Keratinocyte (primary cell): ENCODE data around the gene TEX51. TPM values are rescaled to one million over a fixed set of nuclear protein-coding genes. Genes with fewer than 3 reads are reported as not detected.

Experiments used
- DNase-seq: peaks from one replicate; pipeline ENCODE4 v3.0.0-alpha.2; 2011; ENCODE audit warnings: low read depth, missing footprints, low spot score
- FAIRE-seq: peaks from 2 replicates; lab custom pipeline; 2011; peaks lifted over from hg19 to GRCh38; lab: Jason Lieb, UNC
- H2AFZ ChIP-seq: 2 replicates; pipeline ENCODE4 v1.6.0; 2012; ENCODE audit warnings: low read length, control low read depth, inconsistent platforms; ENCODE audit not compliant: control insufficient read depth
- H3K27ac ChIP-seq: 2 replicates; pipeline ENCODE4 v1.5.1; 2011; ENCODE audit warnings: low read length; ENCODE audit not compliant: control insufficient read depth, insufficient read depth
- H3K27me3 ChIP-seq: 3 replicates; pipeline ENCODE4 v1.6.0; 2011; ENCODE audit warnings: low read length; ENCODE audit not compliant: control insufficient read depth, insufficient read depth; ENCODE audit errors: extremely low read depth
- H3K36me3 ChIP-seq, 2 experiments: 2 replicates in 1 of 2; 3 replicates in 1 of 2; pipeline ENCODE4 v1.5.1; 2011; ENCODE audit warnings: low read length in 2 of 2, mild to moderate bottlenecking in 1 of 2; ENCODE audit not compliant: control insufficient read depth in 2 of 2, insufficient read depth in 2 of 2; ENCODE audit errors: extremely low read depth in 1 of 2
- H3K4me1 ChIP-seq: 3 replicates; pipeline ENCODE4 v1.5.1; 2011; ENCODE audit warnings: low read length; ENCODE audit not compliant: control insufficient read depth, insufficient read depth; ENCODE audit errors: extremely low read depth
- H3K4me2 ChIP-seq: 3 replicates; pipeline ENCODE4 v1.6.0; 2011; ENCODE audit warnings: low read depth, low read length; ENCODE audit not compliant: control insufficient read depth, insufficient read depth; ENCODE audit errors: extremely low read depth
- H3K4me3 ChIP-seq, 3 experiments: fragments of 200-600 bp in 1 of 3; sonication (generic) in 1 of 3; 2 replicates in 2 of 3; 3 replicates in 1 of 3; pipeline ENCODE4 v1.5.1; 2011 to 2016; ENCODE audit warnings: low read length in 3 of 3, mild to moderate bottlenecking in 3 of 3, control low read depth in 2 of 3, inconsistent platforms in 1 of 3, low read depth in 1 of 3, mixed read lengths in 1 of 3, mixed run types in 1 of 3, moderate library complexity in 1 of 3; ENCODE audit not compliant: control insufficient read depth in 2 of 3, insufficient read depth in 2 of 3; ENCODE audit errors: extremely low read depth in 1 of 3
- H3K79me2 ChIP-seq: 2 replicates; pipeline ENCODE4 v1.6.0; 2012; ENCODE audit warnings: low read length; ENCODE audit not compliant: control insufficient read depth, insufficient read depth
- H3K9ac ChIP-seq: 3 replicates; pipeline ENCODE4 v1.6.0; 2011; ENCODE audit warnings: low read length; ENCODE audit not compliant: control insufficient read depth, insufficient read depth; ENCODE audit errors: extremely low read depth
- H3K9me1 ChIP-seq: 3 replicates; pipeline ENCODE4 v1.6.0; 2011; ENCODE audit warnings: low read length; ENCODE audit not compliant: control insufficient read depth, insufficient read depth; ENCODE audit errors: extremely low read depth
- H3K9me3 ChIP-seq: 2 replicates; pipeline ENCODE4 v1.5.1; 2012; ENCODE audit warnings: low read depth, low read length; ENCODE audit not compliant: control insufficient read depth
- H4K20me1 ChIP-seq: 3 replicates; pipeline ENCODE4 v1.6.0; 2011; ENCODE audit warnings: low read length; ENCODE audit not compliant: control insufficient read depth, insufficient read depth; ENCODE audit errors: extremely low read depth
- EZH2 ChIP-seq: IDR thresholded peaks from one replicate; pipeline ENCODE4 v1.6.1; 2012; ENCODE audit warnings: inconsistent platforms, mild to moderate bottlenecking, low read length, moderate library complexity
- dilution Hi-C: fragments of 300-500 bp; cut with MboI; formaldehyde crosslinking; loops from one replicate; pipeline ENCODE4 v1.7.0; 2020; ENCODE audit warnings: low sequenced_read_pairs; ENCODE audit not compliant: extremely low pct_ligation_motif_present
- polyA plus RNA-seq, 5 experiments: library from polyadenylated mRNA; depleted of rRNA in 3 of 5; stranded (reverse) in 3 of 5; stranded (forward) in 1 of 5; unstranded in 1 of 5; fragments of >200 nt; gene quantifications; 1 replicate in 1 of 5; 2 replicates in 3 of 5; 3 replicates in 1 of 5; pipeline versions ENCODE4 v1.2.1 to v1.2.3, GENCODE V29; 2011 to 2012; ENCODE audit warnings: missing spikeins in 2 of 5, low read depth in 1 of 5, low replicate concordance in 1 of 5
- TF ChIP-seq, protein P1 (sequence below), 3 experiments: IDR thresholded peaks in 1 of 3; conservative IDR thresholded peaks in 1 of 3; optimal IDR thresholded peaks in 1 of 3; 2 replicates in 2 of 3; 3 replicates in 1 of 3; pipeline versions ENCODE3 to v1.5.1; 2011; ENCODE audit warnings: low read length in 3 of 3, mild to moderate bottlenecking in 3 of 3, moderate library complexity in 2 of 3, control low read depth in 1 of 3, inconsistent platforms in 1 of 3; ENCODE audit not compliant: insufficient read depth in 2 of 3; ENCODE audit errors: extremely low read depth in 1 of 3

TEX51 gene
- polyA plus RNA-seq, 1 donor (not counting 4 experiments of a cell fraction or from before 2014, with no cell fraction given) = not detected

DNA sequence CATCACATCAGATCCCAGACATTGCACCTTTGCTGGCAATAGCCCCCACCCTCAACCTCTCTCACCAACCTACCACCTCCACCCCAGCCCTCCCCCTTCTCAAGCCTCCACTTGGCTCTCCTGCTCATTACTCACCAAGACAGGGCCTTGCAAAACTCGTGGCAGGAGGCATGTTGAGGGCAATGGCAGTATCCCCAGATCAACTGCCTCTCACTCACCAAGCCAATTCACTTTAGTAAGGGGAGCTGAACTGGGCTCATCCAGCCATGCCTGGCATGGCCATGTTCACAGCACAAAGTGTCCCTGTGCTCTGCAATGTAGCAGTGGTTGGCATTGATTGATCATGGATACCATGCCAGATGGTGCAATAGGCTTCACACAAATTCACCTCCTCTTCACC is 46.3 kb upstream of the TEX51 start:
- TF ChIP-seq, protein P1, sequence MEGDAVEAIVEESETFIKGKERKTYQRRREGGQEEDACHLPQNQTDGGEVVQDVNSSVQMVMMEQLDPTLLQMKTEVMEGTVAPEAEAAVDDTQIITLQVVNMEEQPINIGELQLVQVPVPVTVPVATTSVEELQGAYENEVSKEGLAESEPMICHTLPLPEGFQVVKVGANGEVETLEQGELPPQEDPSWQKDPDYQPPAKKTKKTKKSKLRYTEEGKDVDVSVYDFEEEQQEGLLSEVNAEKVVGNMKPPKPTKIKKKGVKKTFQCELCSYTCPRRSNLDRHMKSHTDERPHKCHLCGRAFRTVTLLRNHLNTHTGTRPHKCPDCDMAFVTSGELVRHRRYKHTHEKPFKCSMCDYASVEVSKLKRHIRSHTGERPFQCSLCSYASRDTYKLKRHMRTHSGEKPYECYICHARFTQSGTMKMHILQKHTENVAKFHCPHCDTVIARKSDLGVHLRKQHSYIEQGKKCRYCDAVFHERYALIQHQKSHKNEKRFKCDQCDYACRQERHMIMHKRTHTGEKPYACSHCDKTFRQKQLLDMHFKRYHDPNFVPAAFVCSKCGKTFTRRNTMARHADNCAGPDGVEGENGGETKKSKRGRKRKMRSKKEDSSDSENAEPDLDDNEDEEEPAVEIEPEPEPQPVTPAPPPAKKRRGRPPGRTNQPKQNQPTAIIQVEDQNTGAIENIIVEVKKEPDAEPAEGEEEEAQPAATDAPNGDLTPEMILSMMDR (optimal IDR thresholded peaks at IDR 0.05 in 1 of 3, IDR thresholded peaks at IDR 0.05 in 1 of 3, conservative IDR thresholded peaks at IDR 0.05 in 1 of 3; ENCODE audit: extremely low read depth in 1 of 3, insufficient read depth in 2 of 3, low read length in 3 of 3) = no peak
- TF ChIP-seq EZH2 = no peak
- no peak for DNase-seq
- Histone ChIP-seq H3K9me3 (no peaks in the 10 kb centered on the region), H4K20me1 (no peaks in the 10 kb centered on the region), H2AFZ (no peak overlapping the region), H3K4me2 (no peak overlapping the region), H3K9ac (no peak overlapping the region), H3K9me1 (no peaks in the 10 kb centered on the region), H3K27ac (no peak overlapping the region), H3K4me3 (no peak overlapping the region), H3K27me3 (no peaks in the 10 kb centered on the region), H3K79me2 (no peaks in the 10 kb centered on the region), H3K36me3 (no peaks in the 10 kb centered on the region), H3K4me1 (no peaks in the 10 kb centered on the region)
- dilution Hi-C loops = no loop called here
- FAIRE-seq = no peak

DNA sequence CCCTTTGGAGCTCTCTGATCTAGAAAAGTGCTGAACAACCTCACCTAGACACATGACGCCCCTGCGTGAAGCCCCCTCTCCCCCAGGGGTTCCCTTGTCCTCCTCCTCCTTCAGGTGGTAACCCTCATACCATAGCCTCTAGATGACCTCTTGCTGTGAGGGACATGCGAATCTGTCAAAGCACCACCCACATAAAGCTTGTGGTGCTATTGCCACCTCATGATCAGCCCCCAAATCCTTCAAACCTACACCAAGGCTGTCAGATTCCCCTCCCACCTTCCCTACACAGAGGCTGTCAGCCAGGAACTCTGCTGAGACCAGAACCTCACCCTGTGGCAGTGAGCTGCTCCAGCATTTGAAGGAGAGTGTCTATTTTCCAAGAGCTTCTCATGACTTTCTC is 43.1 kb upstream of the TEX51 start:
- Histone ChIP-seq H3K79me2 (no peaks in the 10 kb centered on the region), H3K4me3 (no peak overlapping the region), H3K36me3 (no peaks in the 10 kb centered on the region), H3K4me2 (no peak overlapping the region), H3K9ac (no peak overlapping the region), H3K9me1 (no peaks in the 10 kb centered on the region), H3K4me1 (no peaks in the 10 kb centered on the region), H3K27me3 (no peaks in the 10 kb centered on the region), H4K20me1 (no peaks in the 10 kb centered on the region), H3K9me3 (no peaks in the 10 kb centered on the region), H3K27ac (no peak overlapping the region), H2AFZ (no peak overlapping the region)
- DNase-seq = no peak
- TF ChIP-seq EZH2 = no peak
- TF ChIP-seq, protein P1 (optimal IDR thresholded peaks at IDR 0.05 in 1 of 3, IDR thresholded peaks at IDR 0.05 in 1 of 3, conservative IDR thresholded peaks at IDR 0.05 in 1 of 3; ENCODE audit: extremely low read depth in 1 of 3, insufficient read depth in 2 of 3, low read length in 3 of 3) = no peak
- dilution Hi-C loops = no loop called here
- no peak for FAIRE-seq
